ENCODE measurements around the gene GRIN2D.

GRIN2D gene

GRCh38 chr19:48395499-48395898, 2.0 kb downstream of the GRIN2D start:
- CTCF ChIA-PET = interaction anchor here (1.2 to 1.9 kb wide), 2 partner anchors 21 to 62 kb away, joined by 3 to 7 read pairs; no protein-coding TSS in a partner anchor

GRCh38 chr19:48396016-48396823, 2.8 kb downstream of the GRIN2D start:
- ChIA-PET POLR2A (interaction anchor here (0.7 kb wide), 1 partner anchor 45 kb away, joined by 3 read pairs; no protein-coding TSS in a partner anchor), CTCF (interaction anchor here (1.2 to 1.9 kb wide), 2 partner anchors 21 to 63 kb away, joined by 3 to 7 read pairs; no protein-coding TSS in a partner anchor)
- no peak for DNase-seq (ENCODE audit: extremely low spot score)
- TF ChIP-seq CTCF (IDR thresholded peaks at IDR 0.05; ENCODE audit: control extremely low read depth, extremely low read depth, low read depth, missing control alignments) = no peak

More at GRCh38 chr19:48395499-48395898, 2.0 kb downstream of the GRIN2D start:
- POLR2A ChIA-PET = interaction anchor here (0.6 to 0.7 kb wide), 2 partner anchors 45 to 1938 kb away, joined by 3 read pairs; no protein-coding TSS in a partner anchor
- no peak for TF ChIP-seq CTCF (IDR thresholded peaks at IDR 0.05; ENCODE audit: control extremely low read depth, extremely low read depth, low read depth, missing control alignments)
- DNase-seq (ENCODE audit: extremely low spot score) = no peak

GRCh38 chr19:48396824-48397176, 3.3 kb downstream of the GRIN2D start:
- ChIA-PET POLR2A (no interaction called here), CTCF (no interaction called here)
- no peak for TF ChIP-seq CTCF (IDR thresholded peaks at IDR 0.05; ENCODE audit: control extremely low read depth, extremely low read depth, low read depth, missing control alignments)

GRCh38 chr19:48397263-48398101, 4.0 kb downstream of the GRIN2D start:
- ChIA-PET POLR2A (no interaction called here), CTCF (no interaction called here)
- TF ChIP-seq CTCF (IDR thresholded peaks at IDR 0.05; ENCODE audit: control extremely low read depth, extremely low read depth, low read depth, missing control alignments) = no peak
- no peak for DNase-seq (ENCODE audit: extremely low spot score)

More at GRCh38 chr19:48396824-48397176, 3.3 kb downstream of the GRIN2D start:
- no peak for DNase-seq (ENCODE audit: extremely low spot score)

- TF ChIP-seq CTCF (IDR thresholded peaks at IDR 0.05; ENCODE audit: control extremely low read depth, extremely low read depth, low read depth, missing control alignments) = no peak
- no peak for DNase-seq (ENCODE audit: extremely low spot score)
- ChIA-PET CTCF (no interaction called here), POLR2A (no interaction called here)
Measured at GRCh38 chr19:48398102-48398374, 4.6 kb downstream of the GRIN2D start.

GRCh38 chr19:48398375-48399235, 5.1 kb downstream of the GRIN2D start:
- no peak for TF ChIP-seq CTCF (IDR thresholded peaks at IDR 0.05; ENCODE audit: control extremely low read depth, extremely low read depth, low read depth, missing control alignments)
- DNase-seq (ENCODE audit: extremely low spot score) = peak; percentile 90
- CTCF ChIA-PET = no interaction called here
- POLR2A ChIA-PET = no interaction called here
